Neural crest cell (in vitro differentiated cells): ENCODE data around the gene GNAO1. TPM values are rescaled to one million over a fixed set of nuclear protein-coding genes. Genes with fewer than 3 reads are reported as not detected.

Source experiments
- DNase-seq: peaks from one replicate; pipeline ENCODE4 v3.0.0; 2021; ENCODE audit warnings: low read depth, mixed read lengths, low spot score
- H3K27ac Mint-ChIP-seq: one replicate; pipeline ENCODE4 v1.8.0; 2021; ENCODE audit warnings: mild to moderate bottlenecking, mixed read lengths; ENCODE audit not compliant: unreplicated experiment
- H3K27me3 Mint-ChIP-seq: 2 replicates; pipeline ENCODE4 v1.8.0; 2021; ENCODE audit warnings: low read depth, mild to moderate bottlenecking, mixed read lengths
- H3K36me3 Mint-ChIP-seq: 2 replicates; pipeline ENCODE4 v1.8.0; 2021; ENCODE audit warnings: low read depth, mild to moderate bottlenecking, mixed read lengths
- H3K4me1 Mint-ChIP-seq: 2 replicates; pipeline ENCODE4 v1.8.0; 2021; ENCODE audit warnings: mixed read lengths
- H3K4me3 Mint-ChIP-seq: one replicate; pipeline ENCODE4 v1.8.0; 2021; ENCODE audit warnings: mild to moderate bottlenecking, mixed read lengths
- H3K9me3 Mint-ChIP-seq: 2 replicates; pipeline ENCODE4 v1.8.0; 2021; ENCODE audit warnings: mixed read lengths
- CTCF ChIP-seq: fragments of 200-600 bp; sonication (generic); conservative IDR thresholded peaks from 2 replicates; pipeline ENCODE4 v1.5.0; 2021; ENCODE audit warnings: antibody characterized with exemption, mild to moderate bottlenecking
- total RNA-seq: library from RNA; stranded (reverse); gene quantifications from 2 replicates; pipeline ENCODE4 v1.2.1, GENCODE V29; 2021

GNAO1 gene
- total RNA-seq, 1 donor from 2014 or later = 22.2 TPM

- DNase-seq = peak; percentile 92
- H3K4me1 Mint-ChIP-seq = peaks cover 26% of the 10 kb centered on the region
- peak overlapping the region; percentile 88 for H3K4me3 Mint-ChIP-seq
- peaks cover 80% of the 10 kb centered on the region for H3K27me3 Mint-ChIP-seq
- no peaks in the 10 kb centered on the region for H3K36me3 Mint-ChIP-seq
- no peak for TF ChIP-seq CTCF
- H3K9me3 Mint-ChIP-seq = no peaks in the 10 kb centered on the region
- no peak overlapping the region for H3K27ac Mint-ChIP-seq
Observed at GRCh38 chr16:56193951-56194726, 2.9 kb downstream of the GNAO1 start.

- Mint-ChIP-seq H3K36me3 (no peaks in the 10 kb centered on the region), H3K27me3 (peaks cover 70% of the 10 kb centered on the region), H3K4me3 (peak overlapping the region; percentile 88), H3K4me1 (peaks cover 26% of the 10 kb centered on the region), H3K27ac (no peak overlapping the region), H3K9me3 (no peaks in the 10 kb centered on the region)
- DNase-seq = no peak
- no peak for TF ChIP-seq CTCF
Observed at GRCh38 chr16:56195151-56195550, 3.9 kb downstream of the GNAO1 start.

GRCh38 chr16:56196381-56196780 is 5.1 kb downstream of the GNAO1 start:
- Mint-ChIP-seq H3K4me1 (peaks cover 26% of the 10 kb centered on the region), H3K36me3 (no peaks in the 10 kb centered on the region), H3K27me3 (peaks cover 62% of the 10 kb centered on the region), H3K27ac (no peak overlapping the region), H3K4me3 (no peak overlapping the region), H3K9me3 (no peaks in the 10 kb centered on the region)
- no peak for DNase-seq
- TF ChIP-seq CTCF = no peak

GRCh38 chr16:56197192-56197992 is 6.1 kb downstream of the GNAO1 start:
- no peak for TF ChIP-seq CTCF
- peaks cover 52% of the 10 kb centered on the region for H3K27me3 Mint-ChIP-seq
- no peaks in the 10 kb centered on the region for H3K9me3 Mint-ChIP-seq
- H3K4me3 Mint-ChIP-seq = no peak overlapping the region
- no peak for DNase-seq
- peaks cover 26% of the 10 kb centered on the region for H3K4me1 Mint-ChIP-seq
- H3K36me3 Mint-ChIP-seq = no peaks in the 10 kb centered on the region
- H3K27ac Mint-ChIP-seq = no peak overlapping the region

GRCh38 chr16:56198006-56198754 is 6.9 kb downstream of the GNAO1 start:
- H3K4me3 Mint-ChIP-seq = no peak overlapping the region
- H3K9me3 Mint-ChIP-seq = no peaks in the 10 kb centered on the region
- no peaks in the 10 kb centered on the region for H3K36me3 Mint-ChIP-seq
- TF ChIP-seq CTCF = no peak
- no peak for DNase-seq
- no peak overlapping the region for H3K27ac Mint-ChIP-seq
- H3K27me3 Mint-ChIP-seq = peaks cover 44% of the 10 kb centered on the region
- peaks cover 20% of the 10 kb centered on the region for H3K4me1 Mint-ChIP-seq
